Sigmoid colon (tissue), 4 donors: Measurements from ENCODE around the gene CNPY4.

ENCODE experiments used
- CTCF ChIP-seq, 4 experiments: fragments of 450-650 bp in 3 of 4; fragments of 200-600 bp in 1 of 4; IDR thresholded peaks; one replicate each; pipeline ENCODE4 v1.5.1; 2016 to 2019; ENCODE audit warnings: antibody characterized with exemption in 4 of 4, mild to moderate bottlenecking in 3 of 4, moderate library complexity in 2 of 4
- EP300 ChIP-seq, 4 donors: sonication (generic); formaldehyde crosslinking; IDR thresholded peaks; one replicate each; pipeline ENCODE4 v1.6.1; 2017; ENCODE audit warnings: antibody characterized with exemption in 4 of 4
- POLR2A ChIP-seq, 2 donors: fragments of 450-650 bp; IDR thresholded peaks; one replicate each; pipeline ENCODE4 v1.6.1; 2016; ENCODE audit warnings: antibody characterized with exemption in 2 of 2, mild to moderate bottlenecking in 2 of 2, moderate library complexity in 2 of 2
- POLR2AphosphoS5 ChIP-seq, 4 donors: sonication (generic); formaldehyde crosslinking; IDR thresholded peaks; one replicate each; pipeline ENCODE4 v1.6.1; 2017; ENCODE audit warnings: antibody characterized with exemption in 4 of 4

GRCh38 chr7:100128637-100128963, 9.2 kb downstream of the CNPY4 start:
- TF ChIP-seq EP300 (IDR thresholded peaks at IDR 0.05) (no peak), POLR2AphosphoS5 (IDR thresholded peaks at IDR 0.05) (no peak), CTCF (IDR thresholded peaks at IDR 0.05) (no peak), POLR2A (IDR thresholded peaks at IDR 0.05) (no peak)
